DOHH2 (cell line): ENCODE results near the gene MAGIX.

Experiments used
- EZH2phosphoT487 ChIP-seq: fragments of 200-600 bp; sonication (generic); IDR thresholded peaks from 2 replicates; pipeline ENCODE4 v1.6.1; 2017; ENCODE audit warnings: borderline replicate concordance, mild to moderate bottlenecking, antibody characterized with exemption, low read length, moderate library complexity, mixed read lengths
- TF ChIP-seq, protein P1 (sequence below): fragments of 200-600 bp; sonication (generic); IDR thresholded peaks from one replicate; pipeline ENCODE4 v1.5.1; 2014; ENCODE audit warnings: antibody characterized with exemption, mild to moderate bottlenecking, low read depth, low read length; ENCODE audit not compliant: poor library complexity, severe bottlenecking

DNA sequence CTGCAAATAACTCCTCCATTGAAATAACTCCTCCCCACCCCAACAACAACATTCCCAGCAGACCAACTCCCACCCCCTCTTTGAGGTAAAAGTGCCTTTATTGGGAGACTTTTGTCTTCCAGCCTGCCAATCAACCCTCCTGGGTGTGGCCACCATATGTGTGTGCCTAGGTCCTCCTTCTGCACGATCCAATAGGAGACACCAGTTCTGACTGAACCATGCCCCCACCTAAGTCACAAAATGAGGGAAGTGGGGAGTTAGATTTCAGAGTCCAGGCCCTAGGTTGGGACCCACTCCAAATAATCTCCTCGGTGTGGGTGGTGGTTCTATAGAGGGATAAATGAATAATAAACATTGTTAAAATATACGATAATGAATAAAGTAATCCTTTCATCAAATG lies 12.2 kb downstream of the MAGIX start:
- TF ChIP-seq, protein P1, sequence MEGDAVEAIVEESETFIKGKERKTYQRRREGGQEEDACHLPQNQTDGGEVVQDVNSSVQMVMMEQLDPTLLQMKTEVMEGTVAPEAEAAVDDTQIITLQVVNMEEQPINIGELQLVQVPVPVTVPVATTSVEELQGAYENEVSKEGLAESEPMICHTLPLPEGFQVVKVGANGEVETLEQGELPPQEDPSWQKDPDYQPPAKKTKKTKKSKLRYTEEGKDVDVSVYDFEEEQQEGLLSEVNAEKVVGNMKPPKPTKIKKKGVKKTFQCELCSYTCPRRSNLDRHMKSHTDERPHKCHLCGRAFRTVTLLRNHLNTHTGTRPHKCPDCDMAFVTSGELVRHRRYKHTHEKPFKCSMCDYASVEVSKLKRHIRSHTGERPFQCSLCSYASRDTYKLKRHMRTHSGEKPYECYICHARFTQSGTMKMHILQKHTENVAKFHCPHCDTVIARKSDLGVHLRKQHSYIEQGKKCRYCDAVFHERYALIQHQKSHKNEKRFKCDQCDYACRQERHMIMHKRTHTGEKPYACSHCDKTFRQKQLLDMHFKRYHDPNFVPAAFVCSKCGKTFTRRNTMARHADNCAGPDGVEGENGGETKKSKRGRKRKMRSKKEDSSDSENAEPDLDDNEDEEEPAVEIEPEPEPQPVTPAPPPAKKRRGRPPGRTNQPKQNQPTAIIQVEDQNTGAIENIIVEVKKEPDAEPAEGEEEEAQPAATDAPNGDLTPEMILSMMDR, result no peak
- no peak for TF ChIP-seq EZH2phosphoT487
